Thyroid gland (tissue), 4 donors: ENCODE results near the gene FMO1. TPM values are rescaled to one million over a fixed set of nuclear protein-coding genes. Genes with fewer than 3 reads are reported as not detected.

Source experiments
- DNase-seq, 2 donors: peaks; one replicate each; pipeline ENCODE4 v3.0.0-alpha.2; 2019
- H3K27ac ChIP-seq, 3 donors: fragments of 200-600 bp; sonication (generic); 1 replicate in 2 of 3; 2 replicates in 1 of 3; pipeline ENCODE4 v1.5.1; 2016 to 2019; ENCODE audit warnings: mild to moderate bottlenecking in 1 of 3, moderate library complexity in 1 of 3
- H3K27me3 ChIP-seq: fragments of 200-600 bp; sonication (generic); one replicate; pipeline ENCODE4 v1.5.1; 2019
- H3K36me3 ChIP-seq, 2 donors: fragments of 200-600 bp; sonication (generic); one replicate each; pipeline ENCODE4 v1.5.1; 2016 to 2019
- H3K4me1 ChIP-seq, 2 donors: fragments of 200-600 bp; sonication (generic); one replicate each; pipeline ENCODE4 v1.5.1; 2017 to 2019
- H3K4me3 ChIP-seq, 3 donors: fragments of 200-600 bp; sonication (generic); replicated peaks in 1 of 3; 1 replicate in 2 of 3; 2 replicates in 1 of 3; pipeline ENCODE4 v1.5.1; 2016; ENCODE audit warnings: mild to moderate bottlenecking in 1 of 3
- H3K9me3 ChIP-seq: fragments of 200-600 bp; sonication (generic); one replicate; pipeline ENCODE4 v1.5.1; 2017
- POLR2A ChIP-seq, 2 donors: fragments of 450-650 bp; IDR thresholded peaks; one replicate each; pipeline ENCODE4 v1.6.1; 2017; ENCODE audit warnings: antibody characterized with exemption in 2 of 2, mild to moderate bottlenecking in 2 of 2, moderate library complexity in 1 of 2
- WGBS, 2 donors: methylation state at CpG; one replicate each; pipeline ENCODE4 v1.1.5; 2017; 5-methylcytosine and 5-hydroxymethylcytosine counted together
- intact Hi-C: fragments of 100-400 bp; cut with DNase I; formaldehyde crosslinking; loops from one replicate; pipeline ENCODE4 v1.15.1; 2023
- total RNA-seq, 4 donors: library from RNA; depleted of rRNA; stranded (reverse); fragments of >200 nt; gene quantifications; one replicate each; pipeline ENCODE4 v1.2.3, GENCODE V29; 2016
- TF ChIP-seq, protein P1 (sequence below), 6 experiments: fragments of 200-600 bp in 3 of 6; fragments of 450-650 bp in 3 of 6; sonication (generic) in 3 of 6; IDR thresholded peaks; one replicate each; pipeline ENCODE4 v1.5.1; 2016 to 2019; ENCODE audit warnings: antibody characterized with exemption in 6 of 6, mild to moderate bottlenecking in 2 of 6, inconsistent platforms in 1 of 6, moderate library complexity in 1 of 6

Gene FMO1
- total RNA-seq, 4 donors from 2014 or later = 0.81 to 6.9 (median 2.9) TPM

GRCh38 chr1:171258943-171259342, 10.6 kb downstream of the FMO1 start:
- 66 to 67% methylated on average over 2 of the region's 2 CpGs for WGBS, 2 donors
- no peaks in the 10 kb centered on the region for H3K9me3 ChIP-seq
- no peak for TF ChIP-seq POLR2A (IDR thresholded peaks at IDR 0.05)
- TF ChIP-seq, protein P1, sequence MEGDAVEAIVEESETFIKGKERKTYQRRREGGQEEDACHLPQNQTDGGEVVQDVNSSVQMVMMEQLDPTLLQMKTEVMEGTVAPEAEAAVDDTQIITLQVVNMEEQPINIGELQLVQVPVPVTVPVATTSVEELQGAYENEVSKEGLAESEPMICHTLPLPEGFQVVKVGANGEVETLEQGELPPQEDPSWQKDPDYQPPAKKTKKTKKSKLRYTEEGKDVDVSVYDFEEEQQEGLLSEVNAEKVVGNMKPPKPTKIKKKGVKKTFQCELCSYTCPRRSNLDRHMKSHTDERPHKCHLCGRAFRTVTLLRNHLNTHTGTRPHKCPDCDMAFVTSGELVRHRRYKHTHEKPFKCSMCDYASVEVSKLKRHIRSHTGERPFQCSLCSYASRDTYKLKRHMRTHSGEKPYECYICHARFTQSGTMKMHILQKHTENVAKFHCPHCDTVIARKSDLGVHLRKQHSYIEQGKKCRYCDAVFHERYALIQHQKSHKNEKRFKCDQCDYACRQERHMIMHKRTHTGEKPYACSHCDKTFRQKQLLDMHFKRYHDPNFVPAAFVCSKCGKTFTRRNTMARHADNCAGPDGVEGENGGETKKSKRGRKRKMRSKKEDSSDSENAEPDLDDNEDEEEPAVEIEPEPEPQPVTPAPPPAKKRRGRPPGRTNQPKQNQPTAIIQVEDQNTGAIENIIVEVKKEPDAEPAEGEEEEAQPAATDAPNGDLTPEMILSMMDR (IDR thresholded peaks at IDR 0.05) = no peak
- H3K27ac ChIP-seq = no peak overlapping the region
- intact Hi-C loops = no loop called here
- no peak for DNase-seq
- H3K27me3 ChIP-seq = no peaks in the 10 kb centered on the region
- no peaks in the 10 kb centered on the region for H3K4me1 ChIP-seq
- H3K36me3 ChIP-seq = no peaks in the 10 kb centered on the region
- H3K4me3 ChIP-seq = no peak overlapping the region

DNA sequence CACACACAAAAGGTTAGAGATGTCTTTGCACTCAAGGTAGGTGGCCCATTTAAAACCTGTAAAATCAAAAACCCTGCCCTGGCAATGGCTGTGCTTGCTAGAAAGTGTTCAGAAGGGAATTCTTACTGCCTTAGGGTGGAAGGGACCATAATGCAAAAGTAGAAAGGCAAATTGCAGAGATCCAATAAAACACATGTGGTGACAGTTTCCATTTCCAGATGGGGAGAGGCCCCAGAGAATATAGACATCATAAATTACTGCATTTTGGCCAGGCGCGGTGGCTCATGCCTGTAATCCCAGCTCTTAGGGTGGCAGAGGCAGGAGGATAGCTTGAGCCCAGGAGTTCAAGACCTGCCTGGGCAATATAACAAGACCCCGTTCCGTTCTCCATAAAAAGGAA, 13.0 kb downstream of the FMO1 start:
- no peak overlapping the region for H3K27ac ChIP-seq
- DNase-seq = no peak
- H3K27me3 ChIP-seq = no peaks in the 10 kb centered on the region
- H3K36me3 ChIP-seq = no peaks in the 10 kb centered on the region
- H3K4me3 ChIP-seq = no peak overlapping the region
- intact Hi-C loops = no loop called here
- no peaks in the 10 kb centered on the region for H3K4me1 ChIP-seq
- no peaks in the 10 kb centered on the region for H3K9me3 ChIP-seq
- TF ChIP-seq POLR2A (IDR thresholded peaks at IDR 0.05) = no peak
- TF ChIP-seq, protein P1 (IDR thresholded peaks at IDR 0.05) = no peak
- 94 to 95% methylated on average over 4 of the region's 4 CpGs for WGBS, 2 donors

DNA sequence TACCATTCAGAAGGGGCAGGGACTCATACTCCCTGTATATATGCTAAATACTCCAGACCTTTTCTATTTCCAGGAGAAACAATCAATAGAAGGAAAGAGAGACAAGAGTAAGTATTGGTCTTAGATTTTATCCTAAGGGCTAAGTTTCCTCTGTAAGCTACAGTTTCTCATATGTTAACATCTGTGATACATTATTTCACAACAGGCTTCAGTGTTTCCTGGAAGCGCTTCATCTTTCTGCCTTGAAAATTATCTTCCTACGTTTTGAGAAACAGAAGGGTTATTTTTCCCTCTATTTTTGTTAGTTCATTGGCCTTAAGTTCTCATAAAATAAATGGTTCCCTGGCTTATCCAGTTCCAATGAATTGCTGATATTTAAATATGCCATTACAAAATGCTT, 15.6 kb downstream of the FMO1 start:
- H3K4me3 ChIP-seq = no peak overlapping the region
- intact Hi-C loops = no loop called here
- 78% methylated on average over 2 of the region's 2 CpGs for WGBS, 2 donors
- H3K27me3 ChIP-seq = no peaks in the 10 kb centered on the region
- TF ChIP-seq, protein P1 (IDR thresholded peaks at IDR 0.05) = no peak
- TF ChIP-seq POLR2A (IDR thresholded peaks at IDR 0.05) = no peak
- no peaks in the 10 kb centered on the region for H3K9me3 ChIP-seq
- no peaks in the 10 kb centered on the region for H3K4me1 ChIP-seq
- DNase-seq = no peak
- no peak overlapping the region for H3K27ac ChIP-seq
- no peaks in the 10 kb centered on the region for H3K36me3 ChIP-seq

- intact Hi-C loops = no loop called here
- no peak overlapping the region for H3K4me3 ChIP-seq
Observed at GRCh38 chr1:171265686-171266085, 17.4 kb downstream of the FMO1 start.

DNA sequence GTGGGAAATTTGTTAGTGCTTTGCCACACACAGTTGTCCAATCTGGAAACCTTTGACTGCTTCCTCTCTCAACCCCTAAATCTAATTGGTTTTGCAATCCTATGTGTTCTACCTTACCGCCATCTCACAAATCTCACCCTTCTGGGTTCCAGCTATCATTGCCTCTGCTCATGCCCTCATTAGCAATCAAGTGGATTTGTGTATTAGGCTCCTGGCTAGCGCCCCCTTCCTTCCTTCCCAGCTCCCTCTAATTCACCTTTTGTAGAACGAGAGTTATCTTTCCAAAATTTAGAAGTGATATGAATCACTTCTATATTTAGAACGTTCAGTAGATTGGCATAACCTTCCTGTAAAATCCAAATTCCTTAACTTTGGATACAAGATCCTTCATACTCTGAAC, 18.6 kb downstream of the FMO1 start:
- no peaks in the 10 kb centered on the region for H3K36me3 ChIP-seq
- TF ChIP-seq, protein P1 (IDR thresholded peaks at IDR 0.05) = no peak
- TF ChIP-seq POLR2A (IDR thresholded peaks at IDR 0.05) = no peak
- WGBS, 2 donors = 80% methylated on average over 4 of the region's 4 CpGs
- intact Hi-C loops = no loop called here
- no peak overlapping the region for H3K27ac ChIP-seq
- H3K27me3 ChIP-seq = no peaks in the 10 kb centered on the region
- H3K4me1 ChIP-seq = no peaks in the 10 kb centered on the region
- no peaks in the 10 kb centered on the region for H3K9me3 ChIP-seq
- no peak overlapping the region for H3K4me3 ChIP-seq
- DNase-seq = no peak

More at GRCh38 chr1:171265686-171266085, 17.4 kb downstream of the FMO1 start:
- Histone ChIP-seq H3K4me1 (no peaks in the 10 kb centered on the region), H3K27me3 (no peaks in the 10 kb centered on the region), H3K9me3 (no peaks in the 10 kb centered on the region), H3K36me3 (no peaks in the 10 kb centered on the region), H3K27ac (no peak overlapping the region)
- WGBS, 2 donors = 86 to 88% methylated on average over 2 of the region's 2 CpGs
- DNase-seq = no peak
- no peak for TF ChIP-seq POLR2A (IDR thresholded peaks at IDR 0.05)
- TF ChIP-seq, protein P1 (IDR thresholded peaks at IDR 0.05) = no peak
